ENCODE results near the gene RSPH4A.
"Not testable (repeated sequence)": the region's sequence is repeated elsewhere in the genome, so short reads cannot be mapped to it uniquely, and the experiment has no call there.

RSPH4A gene

GRCh38 chr6:116615937-116616736, at the start of gene RSPH4A:
Gene RSPH4A, plus strand, starts transcription at chr6:116616479. Its CDS starts 145 bp downstream, at chr6:116616624.
- peak; percentile 96 for DNase-seq

GRCh38 chr6:116568111-116568510, 48.2 kb upstream of the RSPH4A start:
- DNase-seq, result no peak

GRCh38 chr6:116568821-116569755, 47.2 kb upstream of the RSPH4A start:
- peak; percentile 15 for DNase-seq

GRCh38 chr6:116570856-116571682, 45.2 kb upstream of the RSPH4A start, which contains the start of gene RWDD1:
Gene RWDD1, plus strand, starts transcription at chr6:116571504. Its CDS starts 79 bp downstream, at chr6:116571583.
- DNase-seq, result peak; percentile 99

- no peak for DNase-seq
Observed at GRCh38 chr6:116571683-116572000, 44.6 kb upstream of the RSPH4A start.

GRCh38 chr6:116572162-116572561, 44.1 kb upstream of the RSPH4A start:
- DNase-seq, result peak; percentile 48

- DNase-seq, result no peak
Observed at GRCh38 chr6:116575227-116575626, 41.1 kb upstream of the RSPH4A start.

- no peak for DNase-seq
Observed at GRCh38 chr6:116577486-116577885, 38.8 kb upstream of the RSPH4A start.

- DNase-seq, result no peak
Observed at GRCh38 chr6:116578335-116578734, 37.9 kb upstream of the RSPH4A start.

- no peak for DNase-seq
Observed at GRCh38 chr6:116579143-116579542, 37.1 kb upstream of the RSPH4A start.

GRCh38 chr6:116580198-116580597, 36.1 kb upstream of the RSPH4A start:
- DNase-seq, result no peak

- no peak for DNase-seq
Observed at GRCh38 chr6:116586276-116586675, 30.0 kb upstream of the RSPH4A start.

- DNase-seq, result no peak
Observed at GRCh38 chr6:116586738-116587137, 29.5 kb upstream of the RSPH4A start.

- DNase-seq, result no peak
Observed at GRCh38 chr6:116595247-116595646, 21.0 kb upstream of the RSPH4A start.

- peak; percentile 53 for DNase-seq
Observed at GRCh38 chr6:116596815-116597214, 19.5 kb upstream of the RSPH4A start.

- DNase-seq, result not testable (repeated sequence)
Observed at GRCh38 chr6:116603916-116604315, 12.4 kb upstream of the RSPH4A start.

- DNase-seq, result not testable (repeated sequence)
Observed at GRCh38 chr6:116604868-116605267, 11.4 kb upstream of the RSPH4A start.

GRCh38 chr6:116605935-116606334, 10.3 kb upstream of the RSPH4A start:
- DNase-seq, result no peak

- no peak for DNase-seq
Observed at GRCh38 chr6:116611056-116611455, 5.2 kb upstream of the RSPH4A start.

- DNase-seq, result peak; percentile 23
Observed at GRCh38 chr6:116616737-116617053, 416 bp downstream of the RSPH4A start.

GRCh38 chr6:116624036-116624805, 7.9 kb downstream of the RSPH4A start:
- DNase-seq, result no peak

- no peak for DNase-seq
Observed at GRCh38 chr6:116625872-116626271, 9.6 kb downstream of the RSPH4A start.

All from hematopoietic multipotent progenitor cell treated with erythropoietin and hydrocortisone succinate and interleukin-3 and kit ligand, for 4 days (in vitro differentiated cells).